H7 (cell line): ENCODE results near the gene THOC1. TPM values are rescaled to one million over a fixed set of nuclear protein-coding genes. Genes with fewer than 3 reads are reported as not detected.
"Not testable (repeated sequence)": the region's sequence is repeated elsewhere in the genome, so short reads cannot be mapped to it uniquely, and the experiment has no call there.

ENCODE experiments used
- DNase-seq: peaks from one replicate; pipeline ENCODE4 v3.0.0; 2012
- H3K27me3 ChIP-seq: 2 replicates; pipeline ENCODE4 v1.6.0; 2011; ENCODE audit warnings: mild to moderate bottlenecking, low read length; ENCODE audit not compliant: control insufficient read depth, insufficient read depth
- H3K36me3 ChIP-seq: replicated peaks from 2 replicates; pipeline ENCODE4 v1.5.1; 2011; ENCODE audit warnings: low read length; ENCODE audit not compliant: control insufficient read depth, insufficient read depth
- H3K4me3 ChIP-seq: 2 replicates; pipeline ENCODE4 v1.5.1; 2011; ENCODE audit warnings: low read depth, mild to moderate bottlenecking, control low read depth, low read length, moderate library complexity; ENCODE audit not compliant: insufficient read depth
- total RNA-seq: library from RNA; depleted of rRNA; stranded (reverse); fragments of >200 nt; shearing (Covaris generic); gene quantifications from 2 replicates; pipeline ENCODE4 v1.2.3, GENCODE V29; 2014; rRNA removed

THOC1 gene
- 53.6 and 76.6 TPM in 2 replicates for total RNA-seq

GRCh38 chr18:267688-268552 lies at the start of gene THOC1:
Gene THOC1, minus strand, starts transcription at chr18:268047. Its CDS starts 28 bp downstream, at chr18:268019.
- Histone ChIP-seq H3K36me3 (peaks cover 2% of the 10 kb centered on the region), H3K27me3 (no peaks in the 10 kb centered on the region), H3K4me3 (peak within 1 kb of the TSS; percentile 87)
- peak; percentile 91 for DNase-seq

GRCh38 chr18:317618-318017 lies 49.8 kb upstream of the THOC1 start:
- H3K36me3 ChIP-seq: no peaks in the 10 kb centered on the region
- no peaks in the 10 kb centered on the region for H3K27me3 ChIP-seq
- H3K4me3 ChIP-seq: no peak overlapping the region
- no peak for DNase-seq

- Histone ChIP-seq H3K4me3 (no peak overlapping the region), H3K27me3 (no peaks in the 10 kb centered on the region), H3K36me3 (no peaks in the 10 kb centered on the region)
- no peak for DNase-seq
Observed at GRCh38 chr18:316393-316792, 48.5 kb upstream of the THOC1 start.

GRCh38 chr18:313931-314330 lies 46.1 kb upstream of the THOC1 start:
- no peak overlapping the region for H3K4me3 ChIP-seq
- H3K36me3 ChIP-seq: no peaks in the 10 kb centered on the region
- no peaks in the 10 kb centered on the region for H3K27me3 ChIP-seq
- no peak for DNase-seq

GRCh38 chr18:312415-312814 lies 44.6 kb upstream of the THOC1 start:
- Histone ChIP-seq H3K4me3 (no peak overlapping the region), H3K36me3 (no peaks in the 10 kb centered on the region), H3K27me3 (no peaks in the 10 kb centered on the region)
- DNase-seq: no peak

GRCh38 chr18:310042-310441 lies 42.2 kb upstream of the THOC1 start:
- Histone ChIP-seq H3K36me3 (no peaks in the 10 kb centered on the region), H3K27me3 (no peaks in the 10 kb centered on the region), H3K4me3 (no peak overlapping the region)
- no peak for DNase-seq

GRCh38 chr18:308086-308485 lies 40.2 kb upstream of the THOC1 start:
- not testable (repeated sequence) for H3K27me3 ChIP-seq, DNase-seq, H3K4me3 ChIP-seq, H3K36me3 ChIP-seq

- Histone ChIP-seq H3K4me3 (no peak overlapping the region), H3K27me3 (no peaks in the 10 kb centered on the region), H3K36me3 (no peaks in the 10 kb centered on the region)
- no peak for DNase-seq
Observed at GRCh38 chr18:306608-307255, 38.9 kb upstream of the THOC1 start.

- Histone ChIP-seq H3K36me3 (no peaks in the 10 kb centered on the region), H3K4me3 (no peak overlapping the region), H3K27me3 (no peaks in the 10 kb centered on the region)
- no peak for DNase-seq
Observed at GRCh38 chr18:305003-305501, 37.2 kb upstream of the THOC1 start.

- no peaks in the 10 kb centered on the region for H3K36me3 ChIP-seq
- no peaks in the 10 kb centered on the region for H3K27me3 ChIP-seq
- DNase-seq: no peak
- no peak overlapping the region for H3K4me3 ChIP-seq
Observed at GRCh38 chr18:303607-304006, 35.8 kb upstream of the THOC1 start.

GRCh38 chr18:303011-303410 lies 35.2 kb upstream of the THOC1 start:
- DNase-seq: no peak
- Histone ChIP-seq H3K27me3 (no peaks in the 10 kb centered on the region), H3K36me3 (no peaks in the 10 kb centered on the region), H3K4me3 (no peak overlapping the region)

GRCh38 chr18:302097-302496 lies 34.2 kb upstream of the THOC1 start:
- Histone ChIP-seq H3K36me3 (no peaks in the 10 kb centered on the region), H3K27me3 (no peaks in the 10 kb centered on the region), H3K4me3 (no peak overlapping the region)
- DNase-seq: no peak

GRCh38 chr18:297936-298335 lies 30.1 kb upstream of the THOC1 start:
- DNase-seq: no peak
- Histone ChIP-seq H3K27me3 (no peaks in the 10 kb centered on the region), H3K4me3 (no peak overlapping the region), H3K36me3 (no peaks in the 10 kb centered on the region)

- Histone ChIP-seq H3K27me3 (no peaks in the 10 kb centered on the region), H3K36me3 (no peaks in the 10 kb centered on the region), H3K4me3 (no peak overlapping the region)
- DNase-seq: no peak
Observed at GRCh38 chr18:295756-296490, 28.1 kb upstream of the THOC1 start.
